NCI-H2227 (cell line): ENCODE results near the gene MCMBP.
"Not testable (repeated sequence)": the region's sequence is repeated elsewhere in the genome, so short reads cannot be mapped to it uniquely, and the experiment has no call there.

Experiments
- DNase-seq: peaks from one replicate; lab custom pipeline; 2025; ENCODE audit not compliant: unreplicated experiment; lab: John Stamatoyannopoulos, UW

MCMBP gene

GRCh38 chr10:119872610-119872859 is at the start of gene MCMBP:
Gene MCMBP (minus strand): TSS chr10:119872843. CDS start chr10:119872584, 259 bp downstream.
- no peak for DNase-seq

GRCh38 chr10:119919826-119920225 is 47.2 kb upstream of the MCMBP start:
- no peak for DNase-seq

DNA sequence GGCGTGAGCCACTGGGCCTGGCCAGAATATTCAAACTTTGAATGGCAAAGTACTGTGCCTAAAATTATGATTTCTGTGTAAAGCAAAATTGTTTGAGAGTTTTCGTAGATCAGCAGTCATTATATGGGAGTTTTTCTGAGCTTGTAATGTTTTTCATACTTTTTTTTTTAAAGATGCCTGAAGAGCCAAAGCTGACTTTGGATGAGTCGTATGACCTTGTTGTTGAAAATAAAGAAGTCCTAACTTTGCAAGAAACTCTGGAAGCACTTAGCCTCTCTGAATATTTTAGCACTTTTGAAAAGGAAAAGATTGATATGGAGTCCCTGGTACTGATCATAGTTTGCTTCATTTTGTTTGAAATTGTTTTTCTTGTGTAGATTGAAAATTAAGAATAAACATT is 46.6 kb upstream of the MCMBP start:
- no peak for DNase-seq

DNA sequence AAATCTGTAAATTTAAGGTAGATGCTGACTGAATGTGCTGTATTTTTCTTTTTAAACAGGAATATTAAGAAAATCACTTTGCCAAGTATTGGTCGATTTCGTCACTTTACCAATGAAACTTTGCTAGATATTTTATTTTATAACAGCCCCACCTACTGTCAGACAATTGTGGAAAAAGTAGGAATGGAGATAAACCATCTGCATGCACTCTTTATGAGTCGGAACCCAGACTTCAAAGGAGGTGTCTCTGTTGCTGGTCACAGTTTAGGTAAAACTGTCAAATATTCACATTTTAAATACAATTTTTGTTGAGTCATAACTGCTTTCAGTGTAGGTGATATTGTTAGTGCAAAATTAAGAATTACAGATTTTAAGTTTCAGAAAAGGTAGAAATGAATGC is 45.1 kb upstream of the MCMBP start:
- no peak for DNase-seq

DNA sequence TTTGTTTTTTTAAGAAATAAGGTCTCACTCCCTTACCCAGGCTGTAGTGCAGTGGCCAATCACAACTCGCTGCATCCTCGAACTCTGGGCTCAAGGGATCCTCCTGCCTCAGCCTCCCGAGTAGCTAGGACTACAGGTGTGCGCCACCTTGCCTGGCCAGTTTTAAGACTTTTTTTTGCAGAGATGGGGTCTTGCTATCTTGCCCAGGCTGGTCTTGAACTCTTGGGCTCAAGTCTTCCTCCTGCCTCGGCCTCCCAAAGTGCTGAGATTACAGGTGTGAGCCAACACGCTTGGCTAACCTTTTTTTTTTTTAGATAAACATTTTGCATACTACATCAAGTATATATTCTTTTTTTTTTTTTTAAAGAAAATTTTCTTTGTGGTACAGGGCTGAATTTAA is 38.0 kb upstream of the MCMBP start:
- DNase-seq = no peak

DNA sequence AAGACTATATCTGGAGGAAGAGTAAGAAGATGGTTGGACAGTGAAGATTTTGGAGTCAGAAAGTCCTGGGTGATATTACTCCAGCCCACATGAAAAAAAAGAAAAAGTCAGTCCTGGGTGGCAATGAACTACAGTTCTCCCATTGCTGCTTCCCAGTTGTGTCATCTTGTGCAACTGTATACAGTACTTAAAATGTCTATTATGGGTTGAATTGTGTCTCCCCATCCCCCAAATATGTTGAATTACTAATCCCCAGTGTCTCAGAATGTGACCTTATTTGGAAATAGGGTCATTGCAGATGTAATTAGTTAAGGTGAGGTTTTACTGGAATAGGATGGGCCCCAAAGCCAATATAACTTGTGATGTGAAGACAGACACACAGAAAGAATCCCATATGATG is 35.5 kb upstream of the MCMBP start:
- DNase-seq = no peak

DNA sequence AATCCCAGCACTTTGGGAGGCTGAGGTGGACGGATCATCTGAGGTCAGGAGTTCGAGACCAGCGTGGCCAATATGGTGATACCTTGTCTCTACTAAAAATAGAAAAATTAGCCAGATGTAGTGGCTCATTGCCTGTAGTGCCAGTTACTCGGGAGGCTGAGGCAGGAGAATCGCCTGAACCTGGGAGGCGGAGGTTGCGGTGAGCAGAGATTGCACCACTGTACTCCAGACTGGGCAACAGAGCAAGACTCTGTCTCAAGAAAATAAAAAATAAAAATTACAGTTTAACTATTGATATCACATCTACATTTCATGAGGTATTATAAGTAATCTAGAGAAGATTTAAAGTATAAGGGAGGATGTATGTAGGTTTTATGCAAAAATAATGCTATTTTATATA is 35.1 kb upstream of the MCMBP start:
- not testable (repeated sequence) for DNase-seq

DNA sequence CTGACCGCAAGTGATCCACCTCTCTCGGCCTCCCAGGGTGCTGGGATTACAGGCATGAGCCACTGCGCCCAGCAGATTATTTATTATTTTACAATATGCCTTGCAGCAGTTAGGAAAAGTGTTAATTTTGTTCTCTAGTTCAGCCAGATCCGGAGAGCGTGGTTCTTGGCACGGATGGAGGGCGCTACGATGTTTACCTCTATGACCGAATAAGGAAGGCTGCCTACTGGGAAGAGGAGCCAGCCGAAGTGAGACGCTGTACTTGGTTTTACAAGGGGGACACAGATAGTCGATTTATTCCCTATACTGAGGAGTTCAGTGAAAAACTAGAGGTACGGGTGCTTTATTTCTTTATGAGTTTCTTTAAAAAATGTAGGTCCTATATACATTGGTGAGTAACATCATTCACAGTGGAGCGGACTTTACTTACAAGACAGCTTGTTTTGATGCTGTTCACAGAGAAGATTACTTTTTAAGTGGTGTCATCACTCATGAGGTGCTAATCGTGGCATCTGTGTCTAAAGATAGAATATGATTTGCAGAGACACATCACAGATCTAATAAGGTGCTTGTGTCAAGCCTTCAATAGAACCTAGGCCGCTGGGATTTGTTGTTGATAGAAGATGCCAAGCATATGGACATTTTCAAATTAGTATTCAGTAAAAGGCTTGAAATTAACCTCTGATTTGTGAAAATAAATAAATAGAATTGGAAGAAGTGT is 31.5 kb upstream of the MCMBP start:
- no peak for DNase-seq

- no peak for DNase-seq
Measured at GRCh38 chr10:119898577-119898976, 25.9 kb upstream of the MCMBP start.

- peak; percentile 41 for DNase-seq
Measured at GRCh38 chr10:119896937-119897770, 24.5 kb upstream of the MCMBP start.

- DNase-seq = no peak
Measured at GRCh38 chr10:119896061-119896655, 23.5 kb upstream of the MCMBP start.

- no peak for DNase-seq
Measured at GRCh38 chr10:119893845-119894427, 21.3 kb upstream of the MCMBP start.

DNA sequence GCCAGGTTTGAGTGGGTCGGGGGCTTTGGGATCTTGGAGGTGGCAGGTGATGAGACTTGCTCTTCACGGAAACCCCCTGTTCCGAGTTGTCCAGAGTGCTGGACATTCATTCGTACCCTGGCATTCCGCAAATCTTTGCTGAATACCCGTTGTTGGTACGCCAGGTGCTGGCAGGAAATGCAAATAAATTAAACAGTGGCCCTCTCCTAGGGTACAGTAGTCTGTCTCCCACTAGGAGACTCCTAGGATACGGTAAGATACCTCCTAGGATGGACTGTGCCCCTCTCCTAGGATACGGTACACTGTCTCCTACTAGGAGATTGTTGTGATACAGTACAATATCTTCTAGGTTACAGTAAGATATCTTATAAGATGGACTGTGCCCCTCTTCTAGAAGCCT is 20.4 kb upstream of the MCMBP start:
- DNase-seq = no peak

- peak; percentile 95 for DNase-seq
Measured at GRCh38 chr10:119892188-119893065, 19.8 kb upstream of the MCMBP start, which contains the start of gene SEC23IP. Gene SEC23IP (plus strand): TSS chr10:119892730. CDS start chr10:119892783, 53 bp downstream.

DNA sequence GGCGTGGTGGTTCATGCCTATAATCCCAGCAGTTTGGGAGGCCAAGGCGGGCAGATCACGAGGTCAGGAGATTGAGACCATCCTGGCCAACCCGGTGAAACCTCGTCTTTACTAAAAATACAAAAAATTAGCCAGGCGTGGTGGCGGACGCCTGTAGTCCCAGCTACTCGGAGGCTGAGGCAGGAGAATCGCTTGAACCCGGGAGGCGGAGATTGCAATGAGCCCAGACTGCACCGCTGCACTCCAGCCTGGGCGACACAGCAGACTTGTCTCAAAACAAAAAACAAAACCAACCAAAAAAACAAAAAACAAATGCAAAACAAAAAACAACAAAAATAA is 19.2 kb upstream of the MCMBP start:
- not testable (repeated sequence) for DNase-seq

DNA sequence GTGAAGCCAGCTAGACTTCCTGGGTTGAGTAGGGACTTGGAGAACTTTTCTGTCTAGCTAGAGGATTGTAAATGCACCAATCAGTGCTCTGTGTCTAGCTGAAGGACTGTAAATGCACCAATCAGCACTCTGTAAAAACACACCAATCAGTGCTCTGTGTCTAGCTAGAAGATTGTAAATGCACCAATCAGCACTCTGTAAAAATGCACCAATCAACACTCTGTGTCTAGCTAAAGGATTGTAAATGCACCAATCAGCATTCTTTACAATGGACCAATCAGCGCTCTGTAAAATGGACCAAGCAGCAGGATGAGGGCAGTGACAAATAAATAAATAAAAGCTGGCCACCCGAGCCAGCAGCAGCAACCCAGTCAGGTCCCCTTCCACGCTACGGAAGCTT is 17.7 kb upstream of the MCMBP start:
- DNase-seq = not testable (repeated sequence)

- not testable (repeated sequence) for DNase-seq
Measured at GRCh38 chr10:119889201-119889600, 16.6 kb upstream of the MCMBP start.

- not testable (repeated sequence) for DNase-seq
Measured at GRCh38 chr10:119888715-119889114, 16.1 kb upstream of the MCMBP start.

DNA sequence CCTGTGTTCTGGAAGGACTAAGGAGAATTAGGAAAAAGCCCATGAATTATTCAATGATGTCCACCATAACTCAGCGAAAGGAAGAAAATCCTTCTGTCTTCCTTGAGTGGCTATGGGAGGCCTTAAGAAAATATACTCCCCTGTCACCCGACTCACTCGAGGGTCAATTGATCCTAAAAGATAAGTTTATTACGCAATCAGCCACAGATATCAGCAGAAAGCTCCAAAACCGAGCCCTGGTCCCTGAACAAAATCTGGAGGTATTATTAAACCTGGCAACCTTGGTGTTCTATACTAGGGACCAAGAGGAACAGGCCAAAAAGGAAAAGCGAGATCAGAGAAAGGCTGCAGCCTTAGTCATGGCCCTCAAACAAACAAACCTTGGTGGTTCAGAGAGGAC is 13.4 kb upstream of the MCMBP start:
- not testable (repeated sequence) for DNase-seq

DNA sequence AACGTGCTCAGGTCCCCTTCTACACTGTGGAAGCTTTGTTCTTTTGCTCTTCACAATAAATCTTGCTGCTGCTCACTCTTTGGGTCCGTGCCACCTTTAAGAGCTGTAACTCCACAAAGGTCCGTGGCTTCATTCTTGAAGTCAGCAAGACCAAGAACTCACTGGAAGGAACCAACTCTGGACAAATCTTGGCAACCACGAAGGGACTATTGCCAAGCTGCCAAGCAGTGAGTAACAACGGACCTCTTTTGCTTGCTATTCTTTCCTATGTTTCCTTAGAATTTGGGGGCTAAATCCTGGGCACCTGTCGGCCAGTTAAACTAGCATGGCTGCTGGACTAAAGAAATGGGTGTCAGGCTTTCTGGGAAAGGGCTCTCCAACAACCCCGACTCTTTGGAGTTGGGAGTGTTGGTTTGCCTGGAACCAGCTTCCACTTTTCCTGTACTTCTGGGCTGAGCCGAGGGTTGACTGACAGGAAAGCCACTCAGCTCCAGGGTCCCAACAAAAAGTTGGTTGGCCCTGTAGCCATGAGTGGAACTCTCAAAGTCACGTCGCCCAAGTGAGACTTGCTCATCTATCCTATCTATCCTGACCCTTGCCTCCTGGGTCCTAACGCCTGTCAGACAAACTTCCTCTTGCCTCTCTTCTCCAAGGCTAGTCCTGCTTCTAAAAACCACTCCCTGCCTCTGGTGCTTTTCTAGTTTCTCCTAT is 11.4 kb upstream of the MCMBP start:
- DNase-seq = not testable (repeated sequence)
